Small intestine (tissue), 7 donors: ENCODE results near the gene OTOGL. TPM values are rescaled to one million over a fixed set of nuclear protein-coding genes. Genes with fewer than 3 reads are reported as not detected.

Source experiments
- DNase-seq, 2 donors: peaks; one replicate each; pipeline versions ENCODE4 v3.0.0 to v3.0.0-alpha.2; 2013
- FAIRE-seq: peaks from 2 replicates; lab custom pipeline; 2012; peaks lifted over from hg19 to GRCh38; lab: Jason Lieb, UNC
- H3K27ac ChIP-seq, 3 donors: one replicate each; pipeline ENCODE4 v1.5.1; 2013; ENCODE audit warnings: low read length in 2 of 3, mild to moderate bottlenecking in 2 of 3, control low read depth in 1 of 3, inconsistent platforms in 1 of 3, low read depth in 1 of 3, moderate library complexity in 1 of 3
- H3K27me3 ChIP-seq, 3 donors: one replicate each; pipeline ENCODE4 v1.6.1; 2013; ENCODE audit warnings: low read length in 3 of 3, inconsistent platforms in 1 of 3; ENCODE audit not compliant: control insufficient read depth in 3 of 3, insufficient read depth in 3 of 3
- H3K36me3 ChIP-seq, 3 donors: one replicate each; pipeline ENCODE4 v1.6.1; 2013; ENCODE audit warnings: low read length in 3 of 3, inconsistent platforms in 1 of 3, low read depth in 1 of 3, mild to moderate bottlenecking in 1 of 3, moderate library complexity in 1 of 3; ENCODE audit not compliant: control insufficient read depth in 3 of 3, insufficient read depth in 2 of 3
- H3K4me1 ChIP-seq, 3 donors: one replicate each; pipeline ENCODE4 v1.6.1; 2013; ENCODE audit warnings: low read length in 2 of 3, inconsistent platforms in 1 of 3, low read depth in 1 of 3, mild to moderate bottlenecking in 1 of 3, moderate library complexity in 1 of 3; ENCODE audit not compliant: control insufficient read depth in 3 of 3, insufficient read depth in 2 of 3
- H3K4me3 ChIP-seq, 3 donors: one replicate each; pipeline ENCODE4 v1.5.1; 2013; ENCODE audit warnings: low read length in 3 of 3, control low read depth in 1 of 3, inconsistent platforms in 1 of 3, low read depth in 1 of 3, mild to moderate bottlenecking in 1 of 3, moderate library complexity in 1 of 3
- H3K9me3 ChIP-seq, 2 donors: one replicate each; pipeline ENCODE4 v1.6.1; 2013; ENCODE audit warnings: low read depth in 1 of 2, low read length in 1 of 2; ENCODE audit not compliant: control insufficient read depth in 2 of 2, insufficient read depth in 1 of 2
- WGBS, 3 donors: extraction: QIAGEN DNeasy Blood & Tissue Kit; methylation state at CpG; one replicate each; pipeline ENCODE4 v1.1.7; 2013; 5-methylcytosine and 5-hydroxymethylcytosine counted together
- polyA plus RNA-seq, 4 donors: library from polyadenylated mRNA; stranded (reverse) in 3 of 4; unstranded in 1 of 4; fragments of 200-250 nt in 3 of 4; fragments of 120-200 nt in 1 of 4; gene quantifications; one replicate each; pipeline versions ENCODE4 v1.2.1 to v1.2.3, GENCODE V29; 2013
- donor health status: healthy with polysubstance abuse.
- donor health status: control.
- donor health status: control.
- donor health status: Bipolar disorder and iron deficiency.
- donor health status: healthy.

Gene OTOGL
- polyA plus RNA-seq, 4 donors = 0.09 to 0.44 TPM; not detected in 2

DNA sequence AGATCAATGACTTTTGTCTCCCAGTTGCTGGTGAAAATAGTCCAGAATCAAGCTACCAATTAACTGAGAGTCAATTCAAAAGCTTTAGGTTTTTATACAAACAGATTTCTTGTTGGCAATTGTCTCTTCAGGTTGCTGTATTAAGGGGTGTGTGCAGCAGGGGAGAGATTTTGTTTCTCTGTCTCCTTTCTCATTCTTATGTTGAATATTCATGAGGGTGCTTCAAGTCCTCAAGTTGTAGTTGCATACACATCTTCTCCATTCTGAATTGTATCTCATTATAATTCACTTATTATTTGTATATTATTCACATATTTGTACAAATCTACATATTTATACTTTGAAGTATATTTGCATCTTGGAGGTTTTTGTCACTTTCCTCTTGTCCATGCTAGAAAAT lies 218.0 kb downstream of the OTOGL start:
- no peaks in the 10 kb centered on the region for H3K36me3 ChIP-seq
- H3K4me3 ChIP-seq = no peak overlapping the region
- FAIRE-seq (no peak), DNase-seq (no peak)
- no peaks in the 10 kb centered on the region for H3K9me3 ChIP-seq
- H3K4me1 ChIP-seq = no peaks in the 10 kb centered on the region
- no peaks in the 10 kb centered on the region for H3K27me3 ChIP-seq
- no peak overlapping the region for H3K27ac ChIP-seq

- no peak for FAIRE-seq
- no peaks in the 10 kb centered on the region for H3K9me3 ChIP-seq
- no peaks in the 10 kb centered on the region for H3K4me1 ChIP-seq
- no peak overlapping the region for H3K27ac ChIP-seq
- H3K27me3 ChIP-seq = no peaks in the 10 kb centered on the region
- no peak overlapping the region for H3K4me3 ChIP-seq
- 0 to 26% (median 0%) methylated on average over 1 of the region's 1 CpG for WGBS, 3 donors
- no peak for DNase-seq
- H3K36me3 ChIP-seq = no peaks in the 10 kb centered on the region
Observed at GRCh38 chr12:80317899-80318298, 218.6 kb downstream of the OTOGL start.

- FAIRE-seq (no peak), DNase-seq (no peak)
- no peak overlapping the region for H3K4me3 ChIP-seq
- no peaks in the 10 kb centered on the region for H3K9me3 ChIP-seq
- H3K27ac ChIP-seq = no peak overlapping the region
- H3K4me1 ChIP-seq = no peaks in the 10 kb centered on the region
- WGBS, 3 donors = 74 to 86% (median 78%) methylated on average over 2 of the region's 2 CpGs
- H3K36me3 ChIP-seq = no peaks in the 10 kb centered on the region
- H3K27me3 ChIP-seq = no peaks in the 10 kb centered on the region
Observed at GRCh38 chr12:80320121-80320678, 220.9 kb downstream of the OTOGL start.

DNA sequence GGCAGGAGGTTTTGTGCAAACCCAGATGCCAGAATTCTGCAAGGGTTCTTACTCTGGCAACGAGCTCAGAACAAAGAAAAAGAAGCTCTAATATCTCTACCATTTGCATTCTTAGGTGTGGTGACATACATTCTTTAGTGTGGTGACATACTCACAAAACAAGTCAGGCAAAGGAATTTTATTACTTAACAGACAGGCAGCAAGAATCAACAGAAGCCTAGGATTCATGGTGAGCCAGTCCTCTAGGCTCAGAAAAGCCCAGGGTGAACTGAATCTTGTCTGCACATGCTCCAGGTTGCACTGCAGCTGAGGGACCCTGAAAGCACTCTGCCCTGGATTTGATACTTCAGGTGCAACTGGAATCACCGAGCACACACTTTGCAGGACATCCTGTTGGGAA lies 222.3 kb downstream of the OTOGL start:
- WGBS, 3 donors = 32 to 35% (median 33%) methylated on average over 2 of the region's 2 CpGs
- FAIRE-seq = no peak
- Histone ChIP-seq H3K4me1 (no peaks in the 10 kb centered on the region), H3K36me3 (no peaks in the 10 kb centered on the region), H3K27me3 (no peaks in the 10 kb centered on the region), H3K9me3 (no peaks in the 10 kb centered on the region), H3K4me3 (no peak overlapping the region), H3K27ac (no peak overlapping the region)
- DNase-seq = no peak

DNA sequence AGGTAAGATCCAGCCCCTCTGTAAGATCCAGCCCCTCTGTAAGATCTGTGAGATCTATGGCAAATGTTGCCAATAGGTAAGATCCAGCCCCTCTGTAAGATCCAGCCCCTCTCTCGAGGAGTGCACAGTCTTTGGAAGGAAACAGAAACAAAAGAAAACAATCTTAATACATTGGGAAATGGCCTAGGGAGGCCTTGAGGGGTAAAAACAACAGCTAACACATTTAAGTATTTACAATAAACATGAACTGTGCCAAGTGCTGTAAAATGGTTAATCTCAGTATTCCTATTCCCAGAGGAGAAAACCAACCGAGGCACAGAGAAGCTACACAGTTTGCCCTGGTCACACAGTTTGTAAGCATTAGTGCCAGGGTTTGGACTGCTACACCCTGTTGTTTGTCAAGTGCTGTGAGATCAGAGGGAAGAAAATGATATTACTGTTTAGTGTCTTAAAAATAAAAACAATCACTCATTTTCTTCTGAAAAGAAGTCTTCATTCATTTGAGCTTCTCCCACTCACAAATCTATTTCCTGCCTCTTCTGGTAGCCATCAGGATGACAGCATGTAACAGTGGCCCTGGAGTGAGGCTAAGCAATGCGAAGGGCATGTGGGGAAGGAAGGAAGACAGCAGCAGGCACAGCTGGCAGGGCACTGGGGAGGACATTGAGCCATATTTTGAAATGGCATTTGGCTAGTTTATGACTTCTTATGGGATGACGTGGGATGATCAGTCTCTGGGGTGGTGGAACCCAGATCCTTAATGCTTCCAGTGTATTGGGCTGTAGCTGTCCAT lies 226.0 kb downstream of the OTOGL start:
- H3K9me3 ChIP-seq = no peaks in the 10 kb centered on the region
- no peaks in the 10 kb centered on the region for H3K27me3 ChIP-seq
- no peaks in the 10 kb centered on the region for H3K4me1 ChIP-seq
- 60 to 64% (median 62%) methylated on average over 4 of the region's 4 CpGs for WGBS, 3 donors
- H3K4me3 ChIP-seq = no peak overlapping the region
- FAIRE-seq = no peak
- H3K36me3 ChIP-seq = no peaks in the 10 kb centered on the region
- no peak overlapping the region for H3K27ac ChIP-seq
- no peak for DNase-seq

- Histone ChIP-seq H3K27me3 (no peaks in the 10 kb centered on the region), H3K27ac (no peak overlapping the region), H3K4me3 (no peak overlapping the region), H3K4me1 (no peaks in the 10 kb centered on the region), H3K9me3 (no peaks in the 10 kb centered on the region), H3K36me3 (no peaks in the 10 kb centered on the region)
- no peak for DNase-seq
- WGBS, 3 donors = 67 to 84% (median 81%) methylated on average over 1 of the region's 1 CpG
- FAIRE-seq = no peak
Observed at GRCh38 chr12:80332827-80333226, 233.5 kb downstream of the OTOGL start.

- Histone ChIP-seq H3K36me3 (no peaks in the 10 kb centered on the region), H3K27ac (no peak overlapping the region), H3K4me3 (no peak overlapping the region), H3K9me3 (no peaks in the 10 kb centered on the region), H3K4me1 (no peaks in the 10 kb centered on the region), H3K27me3 (no peaks in the 10 kb centered on the region)
- FAIRE-seq (no peak), DNase-seq (no peak)
- 74 to 95% (median 81%) methylated on average over 1 of the region's 1 CpG for WGBS, 3 donors
Observed at GRCh38 chr12:80352474-80352873, 253.1 kb downstream of the OTOGL start.

- no peak overlapping the region for H3K4me3 ChIP-seq
- H3K27ac ChIP-seq = no peak overlapping the region
- DNase-seq (no peak), FAIRE-seq (no peak)
- no peaks in the 10 kb centered on the region for H3K27me3 ChIP-seq
- no peaks in the 10 kb centered on the region for H3K9me3 ChIP-seq
- H3K4me1 ChIP-seq = no peaks in the 10 kb centered on the region
- no peaks in the 10 kb centered on the region for H3K36me3 ChIP-seq
- 78 to 86% (median 81%) methylated on average over 2 of the region's 2 CpGs for WGBS, 3 donors
Observed at GRCh38 chr12:80353254-80353653, 253.9 kb downstream of the OTOGL start.
